Gastroesophageal sphincter (tissue), 3 donors: ENCODE results near the gene FAM124A.

Source experiments
- EP300 ChIP-seq: sonication (generic); formaldehyde crosslinking; IDR thresholded peaks from one replicate; pipeline ENCODE4 v1.6.1; 2017; ENCODE audit warnings: antibody characterized with exemption, mild to moderate bottlenecking
- POLR2A ChIP-seq, 2 donors: fragments of 450-650 bp; IDR thresholded peaks; one replicate each; pipeline ENCODE4 v1.6.1; 2017; ENCODE audit warnings: antibody characterized with exemption in 2 of 2, mild to moderate bottlenecking in 2 of 2, moderate library complexity in 1 of 2
- POLR2AphosphoS5 ChIP-seq: sonication (generic); formaldehyde crosslinking; IDR thresholded peaks from one replicate; pipeline ENCODE4 v1.6.1; 2017; ENCODE audit warnings: antibody characterized with exemption
- TF ChIP-seq, protein P1 (sequence below), 4 experiments: fragments of 200-600 bp in 2 of 4; fragments of 450-650 bp in 2 of 4; sonication (generic) in 1 of 4; IDR thresholded peaks; one replicate each; pipeline ENCODE4 v1.5.1; 2017 to 2019; ENCODE audit warnings: antibody characterized with exemption in 4 of 4, mild to moderate bottlenecking in 2 of 4, moderate library complexity in 2 of 4

DNA sequence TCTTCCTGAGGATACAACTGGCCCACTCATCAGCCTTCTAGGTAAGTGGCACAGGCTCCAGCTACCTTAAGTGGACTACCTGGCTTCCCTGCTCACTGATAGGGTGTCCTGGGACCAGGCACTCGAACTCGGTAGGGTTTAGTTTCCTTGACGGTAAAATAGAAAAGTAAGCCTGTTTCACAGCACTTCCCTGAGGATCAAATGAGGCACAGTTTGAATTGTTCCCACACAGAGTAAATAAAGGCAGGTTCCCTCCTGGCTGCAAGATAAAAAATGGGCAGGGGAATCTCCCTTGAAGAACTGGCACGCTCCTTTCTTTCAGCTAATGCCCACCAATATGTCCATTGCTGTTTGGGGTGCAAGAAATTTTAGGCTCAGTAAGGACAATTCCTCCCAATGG lies 1.1 kb upstream of the FAM124A start:
- TF ChIP-seq, protein P1, sequence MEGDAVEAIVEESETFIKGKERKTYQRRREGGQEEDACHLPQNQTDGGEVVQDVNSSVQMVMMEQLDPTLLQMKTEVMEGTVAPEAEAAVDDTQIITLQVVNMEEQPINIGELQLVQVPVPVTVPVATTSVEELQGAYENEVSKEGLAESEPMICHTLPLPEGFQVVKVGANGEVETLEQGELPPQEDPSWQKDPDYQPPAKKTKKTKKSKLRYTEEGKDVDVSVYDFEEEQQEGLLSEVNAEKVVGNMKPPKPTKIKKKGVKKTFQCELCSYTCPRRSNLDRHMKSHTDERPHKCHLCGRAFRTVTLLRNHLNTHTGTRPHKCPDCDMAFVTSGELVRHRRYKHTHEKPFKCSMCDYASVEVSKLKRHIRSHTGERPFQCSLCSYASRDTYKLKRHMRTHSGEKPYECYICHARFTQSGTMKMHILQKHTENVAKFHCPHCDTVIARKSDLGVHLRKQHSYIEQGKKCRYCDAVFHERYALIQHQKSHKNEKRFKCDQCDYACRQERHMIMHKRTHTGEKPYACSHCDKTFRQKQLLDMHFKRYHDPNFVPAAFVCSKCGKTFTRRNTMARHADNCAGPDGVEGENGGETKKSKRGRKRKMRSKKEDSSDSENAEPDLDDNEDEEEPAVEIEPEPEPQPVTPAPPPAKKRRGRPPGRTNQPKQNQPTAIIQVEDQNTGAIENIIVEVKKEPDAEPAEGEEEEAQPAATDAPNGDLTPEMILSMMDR (IDR thresholded peaks at IDR 0.05), result no peak
- no peak for TF ChIP-seq POLR2A (IDR thresholded peaks at IDR 0.05)
- no peak for TF ChIP-seq EP300
- TF ChIP-seq POLR2AphosphoS5, result no peak
